Activated CD4-positive, alpha-beta T cell treated with anti-CD3 and anti-CD28 coated beads for 36 hours (primary cell): ENCODE data around the gene MACROD2. TPM values are rescaled to one million over a fixed set of nuclear protein-coding genes. Genes with fewer than 3 reads are reported as not detected.

Experiments used
- ATAC-seq: fragments of 200-7000 bp; cut with Tn5 transposase; one replicate; pipeline ENCODE4 v1.10.0; 2021; ENCODE audit warnings: mild to moderate bottlenecking, moderate library complexity
- CTCF ChIA-PET: fragments of 350-600 bp; sonication (Branson Sonifier 250); formaldehyde crosslinking; loops from one replicate; lab custom pipeline; 2021; ENCODE audit warnings: antibody characterized with exemption; lab: Charles Lee
- POLR2A ChIA-PET: fragments of 350-600 bp; sonication (Branson Sonifier 250); formaldehyde crosslinking; loops from one replicate; lab custom pipeline; 2021; ENCODE audit warnings: antibody characterized with exemption, inconsistent platforms; lab: Charles Lee
- DNase-seq: peaks from one replicate; pipeline ENCODE4 v3.0.0-alpha.2; 2020
- H3K27ac Mint-ChIP-seq: one replicate; pipeline ENCODE4 v1.8.0; 2021; ENCODE audit warnings: mixed read lengths
- H3K27me3 Mint-ChIP-seq: one replicate; pipeline ENCODE4 v1.8.0; 2021; ENCODE audit warnings: mixed read lengths
- H3K36me3 Mint-ChIP-seq: one replicate; pipeline ENCODE4 v1.8.0; 2021; ENCODE audit warnings: low read depth, mixed read lengths
- H3K4me1 Mint-ChIP-seq: one replicate; pipeline ENCODE4 v1.8.0; 2021; ENCODE audit warnings: mixed read lengths
- H3K4me3 Mint-ChIP-seq: one replicate; pipeline ENCODE4 v1.8.0; 2021; ENCODE audit warnings: mild to moderate bottlenecking, moderate library complexity, mixed read lengths
- H3K9me3 Mint-ChIP-seq: one replicate; pipeline ENCODE4 v1.8.0; 2021; ENCODE audit warnings: low read depth, mixed read lengths
- intact Hi-C, 2 experiments: fragments of 100-400 bp; cut with DNase I in 1 of 2; cut with micrococcal nuclease in 1 of 2; formaldehyde crosslinking; loops; one replicate each; pipeline versions ENCODE4 v1.14.2 to v1.15.1; 2022 to 2024; cut with DNase I, micrococcal nuclease
- total RNA-seq, 2 experiments: library from RNA; stranded (reverse); gene quantifications; one replicate each; pipeline ENCODE4 v1.2.3, GENCODE V29; 2021

The MACROD2 gene
- total RNA-seq, 2 experiments from 2014 or later = not detected

- Mint-ChIP-seq H3K27ac (no peak overlapping the region), H3K4me3 (no peak overlapping the region), H3K4me1 (no peaks in the 10 kb centered on the region), H3K27me3 (no peaks in the 10 kb centered on the region), H3K9me3 (no peaks in the 10 kb centered on the region), H3K36me3 (no peaks in the 10 kb centered on the region)
- DNase-seq = no peak
- ChIA-PET CTCF (no interaction called here), POLR2A (no interaction called here)
- intact Hi-C loops = no loop called here
- ATAC-seq = no peak
Measured at GRCh38 chr20:15774926-15775325, 1779.6 kb downstream of the MACROD2 start.

GRCh38 chr20:15776770-15777466 lies 1781.6 kb downstream of the MACROD2 start:
- DNase-seq (no peak), ATAC-seq (no peak)
- H3K9me3 Mint-ChIP-seq = peaks cover 5% of the 10 kb centered on the region
- H3K27ac Mint-ChIP-seq = no peak overlapping the region
- CTCF ChIA-PET = no interaction called here
- no peak overlapping the region for H3K4me3 Mint-ChIP-seq
- POLR2A ChIA-PET = no interaction called here
- no peaks in the 10 kb centered on the region for H3K4me1 Mint-ChIP-seq
- intact Hi-C loops = no loop called here
- no peaks in the 10 kb centered on the region for H3K27me3 Mint-ChIP-seq
- H3K36me3 Mint-ChIP-seq = no peaks in the 10 kb centered on the region

- CTCF ChIA-PET = no interaction called here
- POLR2A ChIA-PET = no interaction called here
- Mint-ChIP-seq H3K4me3 (no peak overlapping the region), H3K9me3 (peaks cover 7% of the 10 kb centered on the region), H3K27ac (no peak overlapping the region), H3K27me3 (no peaks in the 10 kb centered on the region), H3K36me3 (no peaks in the 10 kb centered on the region), H3K4me1 (no peaks in the 10 kb centered on the region)
- DNase-seq (no peak), ATAC-seq (no peak)
- intact Hi-C loops = no loop called here
Measured at GRCh38 chr20:15784020-15784419, 1788.7 kb downstream of the MACROD2 start.

- Mint-ChIP-seq H3K27ac (no peak overlapping the region), H3K4me3 (no peak overlapping the region), H3K27me3 (no peaks in the 10 kb centered on the region), H3K9me3 (peaks cover 1% of the 10 kb centered on the region), H3K36me3 (no peaks in the 10 kb centered on the region), H3K4me1 (no peaks in the 10 kb centered on the region)
- CTCF ChIA-PET = no interaction called here
- DNase-seq = no peak
- no peak for ATAC-seq
- POLR2A ChIA-PET = no interaction called here
- intact Hi-C loops = no loop called here
Measured at GRCh38 chr20:15789079-15789478, 1793.8 kb downstream of the MACROD2 start.

GRCh38 chr20:15792855-15793254 lies 1797.5 kb downstream of the MACROD2 start:
- no peak for ATAC-seq
- H3K27ac Mint-ChIP-seq = no peak overlapping the region
- no peaks in the 10 kb centered on the region for H3K27me3 Mint-ChIP-seq
- DNase-seq = no peak
- no peaks in the 10 kb centered on the region for H3K4me1 Mint-ChIP-seq
- H3K36me3 Mint-ChIP-seq = no peaks in the 10 kb centered on the region
- CTCF ChIA-PET = no interaction called here
- no peak overlapping the region for H3K4me3 Mint-ChIP-seq
- POLR2A ChIA-PET = no interaction called here
- intact Hi-C loops = no loop called here
- H3K9me3 Mint-ChIP-seq = peaks cover 1% of the 10 kb centered on the region

GRCh38 chr20:15794409-15794808 lies 1799.1 kb downstream of the MACROD2 start:
- intact Hi-C loops = no loop called here
- H3K9me3 Mint-ChIP-seq = peaks cover 1% of the 10 kb centered on the region
- H3K36me3 Mint-ChIP-seq = no peaks in the 10 kb centered on the region
- ChIA-PET CTCF (no interaction called here), POLR2A (interaction anchor here (0.7 kb wide), 1 partner anchor 174 kb away, joined by 4 read pairs; no protein-coding TSS in a partner anchor)
- H3K27ac Mint-ChIP-seq = no peak overlapping the region
- no peak for ATAC-seq
- no peak for DNase-seq
- H3K4me1 Mint-ChIP-seq = no peaks in the 10 kb centered on the region
- no peak overlapping the region for H3K4me3 Mint-ChIP-seq
- H3K27me3 Mint-ChIP-seq = no peaks in the 10 kb centered on the region

GRCh38 chr20:15795305-15796019 lies 1800.1 kb downstream of the MACROD2 start:
- POLR2A ChIA-PET = no interaction called here
- no peaks in the 10 kb centered on the region for H3K36me3 Mint-ChIP-seq
- H3K27me3 Mint-ChIP-seq = no peaks in the 10 kb centered on the region
- intact Hi-C loops = no loop called here
- H3K9me3 Mint-ChIP-seq = peaks cover 1% of the 10 kb centered on the region
- ATAC-seq (no peak), DNase-seq (no peak)
- CTCF ChIA-PET = no interaction called here
- no peak overlapping the region for H3K27ac Mint-ChIP-seq
- H3K4me3 Mint-ChIP-seq = no peak overlapping the region
- H3K4me1 Mint-ChIP-seq = no peaks in the 10 kb centered on the region

- POLR2A ChIA-PET = no interaction called here
- ATAC-seq (no peak), DNase-seq (no peak)
- Mint-ChIP-seq H3K4me1 (no peaks in the 10 kb centered on the region), H3K27me3 (no peaks in the 10 kb centered on the region), H3K4me3 (no peak overlapping the region), H3K27ac (no peak overlapping the region), H3K36me3 (no peaks in the 10 kb centered on the region), H3K9me3 (peaks cover 2% of the 10 kb centered on the region)
- intact Hi-C loops = no loop called here
- CTCF ChIA-PET = interaction anchor here (0.8 kb wide), 1 partner anchor 290 kb away, joined by 3 read pairs; no protein-coding TSS in a partner anchor
Measured at GRCh38 chr20:15799871-15800270, 1804.6 kb downstream of the MACROD2 start.

GRCh38 chr20:15802020-15802419 lies 1806.7 kb downstream of the MACROD2 start:
- H3K27ac Mint-ChIP-seq = no peak overlapping the region
- no peaks in the 10 kb centered on the region for H3K27me3 Mint-ChIP-seq
- DNase-seq (no peak), ATAC-seq (no peak)
- H3K36me3 Mint-ChIP-seq = no peaks in the 10 kb centered on the region
- ChIA-PET POLR2A (no interaction called here), CTCF (no interaction called here)
- no peak overlapping the region for H3K4me3 Mint-ChIP-seq
- intact Hi-C loops = no loop called here
- H3K4me1 Mint-ChIP-seq = no peaks in the 10 kb centered on the region
- peaks cover 2% of the 10 kb centered on the region for H3K9me3 Mint-ChIP-seq

- ATAC-seq = no peak
- POLR2A ChIA-PET = no interaction called here
- H3K4me3 Mint-ChIP-seq = no peak overlapping the region
- H3K4me1 Mint-ChIP-seq = no peaks in the 10 kb centered on the region
- CTCF ChIA-PET = no interaction called here
- peaks cover 2% of the 10 kb centered on the region for H3K9me3 Mint-ChIP-seq
- H3K27me3 Mint-ChIP-seq = no peaks in the 10 kb centered on the region
- H3K27ac Mint-ChIP-seq = no peak overlapping the region
- intact Hi-C loops = no loop called here
- no peaks in the 10 kb centered on the region for H3K36me3 Mint-ChIP-seq
- DNase-seq = no peak
Measured at GRCh38 chr20:15805154-15805553, 1809.8 kb downstream of the MACROD2 start.

GRCh38 chr20:15806105-15806504 lies 1810.8 kb downstream of the MACROD2 start:
- intact Hi-C loops = no loop called here
- peaks cover 2% of the 10 kb centered on the region for H3K9me3 Mint-ChIP-seq
- H3K27me3 Mint-ChIP-seq = no peaks in the 10 kb centered on the region
- ATAC-seq (no peak), DNase-seq (no peak)
- H3K4me3 Mint-ChIP-seq = no peak overlapping the region
- CTCF ChIA-PET = interaction anchor here (0.6 to 1.2 kb wide), 2 partner anchors 31 to 240 kb away, joined by 3 read pairs; no protein-coding TSS in a partner anchor
- POLR2A ChIA-PET = interaction anchor here (0.5 kb wide), 1 partner anchor 407 kb away, joined by 3 read pairs; no protein-coding TSS in a partner anchor
- no peaks in the 10 kb centered on the region for H3K36me3 Mint-ChIP-seq
- H3K4me1 Mint-ChIP-seq = no peaks in the 10 kb centered on the region
- H3K27ac Mint-ChIP-seq = no peak overlapping the region

- POLR2A ChIA-PET = no interaction called here
- Mint-ChIP-seq H3K36me3 (no peaks in the 10 kb centered on the region), H3K27ac (no peak overlapping the region), H3K9me3 (peaks cover 4% of the 10 kb centered on the region), H3K4me1 (no peaks in the 10 kb centered on the region), H3K27me3 (no peaks in the 10 kb centered on the region), H3K4me3 (no peak overlapping the region)
- intact Hi-C loops = no loop called here
- DNase-seq (no peak), ATAC-seq (no peak)
- CTCF ChIA-PET = no interaction called here
Measured at GRCh38 chr20:15807271-15807670, 1812.0 kb downstream of the MACROD2 start.
